Activated naive CD8-positive, alpha-beta T cell treated with anti-CD3 and anti-CD28 coated beads, Interleukin-2, amount 50 U/mL, for 16 hours (primary cell): ENCODE data around the gene DAD1.
"Not testable (repeated sequence)": the region's sequence is repeated elsewhere in the genome, so short reads cannot be mapped to it uniquely, and the experiment has no call there.

Experiments used
- DNase-seq: peaks from one replicate; pipeline ENCODE4 v3.0.0-alpha.2; 2020; ENCODE audit warnings: low read depth, low spot score

DAD1 gene

DNA sequence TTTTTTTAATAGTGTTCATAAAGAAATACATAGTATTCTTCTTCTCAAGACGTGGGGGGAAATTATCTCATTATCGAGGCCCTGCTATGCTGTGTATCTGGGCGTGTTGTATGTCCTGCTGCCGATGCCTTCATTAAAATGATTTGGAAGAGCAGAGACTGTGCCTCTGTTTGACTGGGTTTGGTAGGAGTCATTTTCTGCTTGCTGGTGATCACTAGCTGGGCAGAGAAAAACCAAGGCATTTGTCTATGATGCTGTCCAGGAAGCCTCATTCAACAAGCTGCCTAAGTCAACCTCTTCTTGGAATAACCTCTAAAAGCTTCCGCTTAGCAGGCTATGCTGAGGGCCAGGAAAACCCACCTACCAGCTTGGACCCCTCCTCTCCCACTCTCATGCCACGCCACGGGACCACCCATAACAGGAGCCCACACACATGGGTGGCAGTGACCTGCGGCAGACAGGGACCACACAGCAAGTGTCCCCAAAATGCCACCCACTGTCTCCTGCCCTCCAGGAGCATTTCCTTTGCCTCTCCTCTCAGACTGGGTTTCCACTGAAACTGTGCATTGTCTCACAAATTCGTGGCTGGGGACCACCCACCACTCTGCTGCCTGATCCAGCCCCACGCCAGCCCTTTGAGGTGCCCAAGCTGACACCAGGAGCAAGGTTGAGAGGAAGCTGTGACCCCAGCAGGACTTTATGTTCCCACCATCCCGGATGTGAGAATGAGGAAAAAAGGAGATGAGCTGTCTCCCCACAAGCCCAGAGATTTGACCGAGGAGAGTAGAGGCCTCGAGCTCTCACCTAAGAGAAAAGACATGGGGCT, 36.8 kb downstream of the DAD1 start:
- DNase-seq: no peak

DNA sequence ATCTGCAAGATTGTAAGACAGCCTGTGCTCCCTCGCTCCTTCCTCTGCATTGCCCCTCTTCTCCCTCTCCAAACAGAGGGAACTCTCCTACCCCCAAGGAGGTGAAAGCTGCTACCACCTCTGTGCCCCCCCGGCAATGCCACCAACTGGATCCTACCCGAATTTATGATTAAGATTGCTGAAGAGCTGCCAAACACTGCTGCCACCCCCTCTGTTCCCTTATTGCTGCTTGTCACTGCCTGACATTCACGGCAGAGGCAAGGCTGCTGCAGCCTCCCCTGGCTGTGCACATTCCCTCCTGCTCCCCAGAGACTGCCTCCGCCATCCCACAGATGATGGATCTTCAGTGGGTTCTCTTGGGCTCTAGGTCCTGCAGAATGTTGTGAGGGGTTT, 37.4 kb downstream of the DAD1 start:
- no peak for DNase-seq

GRCh38 chr14:22549981-22550673, 38.9 kb downstream of the DAD1 start:
- DNase-seq: no peak

DNA sequence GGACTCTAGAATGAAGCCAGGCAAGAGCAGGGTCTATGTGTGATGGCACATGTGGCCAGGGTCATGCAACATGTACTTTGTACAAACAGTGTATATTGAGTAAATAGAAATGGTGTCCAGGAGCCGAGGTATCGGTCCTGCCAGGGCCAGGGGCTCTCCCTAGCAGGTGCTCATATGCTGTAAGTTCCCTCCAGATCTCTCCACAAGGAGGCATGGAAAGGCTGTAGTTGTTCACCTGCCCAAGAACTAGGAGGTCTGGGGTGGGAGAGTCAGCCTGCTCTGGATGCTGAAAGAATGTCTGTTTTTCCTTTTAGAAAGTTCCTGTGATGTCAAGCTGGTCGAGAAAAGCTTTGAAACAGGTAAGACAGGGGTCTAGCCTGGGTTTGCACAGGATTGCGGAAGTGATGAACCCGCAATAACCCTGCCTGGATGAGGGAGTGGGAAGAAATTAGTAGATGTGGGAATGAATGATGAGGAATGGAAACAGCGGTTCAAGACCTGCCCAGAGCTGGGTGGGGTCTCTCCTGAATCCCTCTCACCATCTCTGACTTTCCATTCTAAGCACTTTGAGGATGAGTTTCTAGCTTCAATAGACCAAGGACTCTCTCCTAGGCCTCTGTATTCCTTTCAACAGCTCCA, 39.6 kb downstream of the DAD1 start:
- DNase-seq: no peak

DNA sequence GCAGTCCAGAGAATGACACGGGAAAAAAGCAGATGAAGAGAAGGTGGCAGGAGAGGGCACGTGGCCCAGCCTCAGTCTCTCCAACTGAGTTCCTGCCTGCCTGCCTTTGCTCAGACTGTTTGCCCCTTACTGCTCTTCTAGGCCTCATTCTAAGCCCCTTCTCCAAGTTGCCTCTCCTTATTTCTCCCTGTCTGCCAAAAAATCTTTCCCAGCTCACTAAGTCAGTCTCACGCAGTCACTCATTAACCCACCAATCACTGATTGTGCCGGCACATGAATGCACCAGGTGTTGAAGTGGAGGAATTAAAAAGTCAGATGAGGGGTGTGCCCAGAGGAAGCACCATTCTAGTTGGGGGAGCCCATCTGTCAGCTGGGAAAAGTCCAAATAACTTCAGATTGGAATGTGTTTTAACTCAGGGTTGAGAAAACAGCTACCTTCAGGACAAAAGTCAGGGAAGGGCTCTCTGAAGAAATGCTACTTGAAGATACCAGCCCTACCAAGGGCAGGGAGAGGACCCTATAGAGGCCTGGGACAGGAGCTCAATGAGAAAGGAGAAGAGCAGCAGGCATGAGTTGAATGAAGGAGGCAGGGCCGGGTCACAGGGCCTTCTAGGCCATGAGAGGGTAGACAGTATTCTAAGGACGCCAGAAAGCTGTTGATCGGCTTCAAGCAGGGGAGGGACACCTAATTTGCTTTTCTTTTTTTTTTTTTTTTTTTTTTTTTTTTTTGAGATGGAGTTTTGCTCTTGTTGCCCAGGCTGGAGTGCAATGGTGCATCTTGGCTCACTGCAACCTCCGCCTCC, 40.9 kb downstream of the DAD1 start:
- no peak for DNase-seq

DNA sequence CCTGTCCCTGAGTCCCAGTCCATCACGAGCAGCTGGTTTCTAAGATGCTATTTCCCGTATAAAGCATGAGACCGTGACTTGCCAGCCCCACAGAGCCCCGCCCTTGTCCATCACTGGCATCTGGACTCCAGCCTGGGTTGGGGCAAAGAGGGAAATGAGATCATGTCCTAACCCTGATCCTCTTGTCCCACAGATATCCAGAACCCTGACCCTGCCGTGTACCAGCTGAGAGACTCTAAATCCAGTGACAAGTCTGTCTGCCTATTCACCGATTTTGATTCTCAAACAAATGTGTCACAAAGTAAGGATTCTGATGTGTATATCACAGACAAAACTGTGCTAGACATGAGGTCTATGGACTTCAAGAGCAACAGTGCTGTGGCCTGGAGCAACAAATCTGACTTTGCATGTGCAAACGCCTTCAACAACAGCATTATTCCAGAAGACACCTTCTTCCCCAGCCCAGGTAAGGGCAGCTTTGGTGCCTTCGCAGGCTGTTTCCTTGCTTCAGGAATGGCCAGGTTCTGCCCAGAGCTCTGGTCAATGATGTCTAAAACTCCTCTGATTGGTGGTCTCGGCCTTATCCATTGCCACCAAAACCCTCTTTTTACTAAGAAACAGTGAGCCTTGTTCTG, 41.6 kb downstream of the DAD1 start:
- no peak for DNase-seq

- DNase-seq: no peak
Measured at GRCh38 chr14:22546722-22547071, 42.3 kb downstream of the DAD1 start.

DNA sequence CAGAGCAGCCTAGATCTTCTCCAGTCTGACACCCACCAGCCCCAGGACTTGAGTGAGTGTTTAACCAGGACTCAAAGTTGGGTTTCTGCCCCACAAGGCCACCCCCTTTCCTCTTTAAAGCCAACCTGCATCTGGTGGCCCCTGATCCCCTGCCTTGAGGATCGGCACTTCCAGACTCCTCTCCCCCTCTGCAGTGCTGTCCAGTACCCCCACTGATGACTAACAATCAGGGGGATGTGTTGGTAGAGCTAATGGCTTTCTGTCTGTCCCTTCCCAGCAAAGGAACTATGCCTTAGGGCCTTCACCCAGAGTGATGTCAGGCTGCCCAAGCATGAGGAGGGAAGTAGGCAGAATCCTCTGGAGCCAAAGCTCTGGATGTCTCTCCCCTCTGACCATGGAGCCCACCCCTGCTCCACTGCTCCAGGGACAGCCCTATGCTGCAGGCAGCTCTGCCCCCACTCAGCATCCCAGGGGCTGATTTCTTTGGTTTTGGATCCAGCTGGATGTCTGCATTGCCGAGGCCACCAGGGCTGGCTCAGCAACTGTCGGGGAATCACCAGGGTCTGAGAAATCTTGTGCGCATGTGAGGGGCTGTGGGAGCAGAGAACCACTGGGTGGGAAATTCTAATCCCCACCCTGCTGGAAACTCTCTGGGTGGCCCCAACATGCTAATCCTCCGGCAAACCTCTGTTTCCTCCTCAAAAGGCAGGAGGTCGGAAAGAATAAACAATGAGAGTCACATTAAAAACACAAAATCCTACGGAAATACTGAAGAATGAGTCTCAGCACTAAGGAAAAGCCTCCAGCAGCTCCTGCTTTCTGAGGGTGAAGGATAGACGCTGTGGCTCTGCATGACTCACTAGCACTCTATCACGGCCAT, 42.9 kb downstream of the DAD1 start:
- DNase-seq: no peak

- DNase-seq: no peak
Measured at GRCh38 chr14:22544881-22545420, 44.1 kb downstream of the DAD1 start.

DNA sequence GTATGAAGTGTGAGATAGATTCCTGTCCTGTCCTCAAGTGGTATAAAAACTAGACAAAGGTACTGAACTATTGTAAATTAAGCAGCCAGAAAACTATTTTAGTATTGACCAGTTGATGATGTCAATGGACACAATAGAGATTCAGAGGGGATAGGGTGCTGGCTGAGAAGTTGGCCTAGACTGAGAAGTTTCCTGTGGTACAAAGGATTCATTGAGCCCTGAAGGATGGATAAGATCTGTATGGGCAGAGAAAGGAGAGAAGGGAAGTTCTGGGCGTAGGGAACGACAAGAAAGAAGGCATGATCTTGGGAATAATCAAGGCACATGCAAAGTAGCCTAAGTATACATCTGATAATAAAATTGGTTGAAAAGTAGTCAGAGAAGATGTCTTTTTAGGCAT, 44.6 kb downstream of the DAD1 start:
- no peak for DNase-seq

DNA sequence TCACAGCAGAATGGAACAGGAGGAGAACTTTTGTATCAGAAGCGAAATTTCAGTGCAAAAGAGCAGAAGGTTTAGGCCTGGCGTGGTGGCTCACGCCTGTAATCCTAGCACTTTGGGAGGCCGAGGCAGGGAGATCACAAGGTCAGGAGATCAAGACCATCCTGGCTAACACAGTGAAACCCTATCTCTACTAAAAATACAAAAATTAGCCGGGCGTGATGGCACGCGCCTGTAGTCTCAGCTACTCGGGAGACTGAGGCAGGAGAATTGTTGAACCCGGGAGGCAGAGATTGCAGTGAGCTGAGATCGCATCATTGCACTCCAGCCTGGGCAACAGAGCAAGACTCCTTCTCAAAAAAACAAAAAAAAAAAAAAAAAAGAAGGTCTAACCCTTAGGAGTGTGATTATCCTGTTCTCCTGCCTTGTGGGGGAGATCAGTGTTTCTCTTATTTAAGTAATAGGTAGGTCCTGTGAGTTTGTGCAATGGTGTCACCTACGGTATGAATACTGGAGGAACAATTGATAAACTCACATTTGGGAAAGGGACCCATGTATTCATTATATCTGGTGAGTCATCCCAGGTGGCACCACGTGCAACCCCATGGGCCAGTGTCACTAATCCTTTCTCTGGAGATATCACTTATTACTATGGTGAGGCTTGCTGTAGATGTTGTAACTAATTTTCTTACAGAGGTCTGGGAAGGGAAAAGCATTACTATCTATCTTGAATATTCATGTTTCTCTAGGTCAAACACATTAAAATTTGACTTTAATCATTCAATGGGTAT, 45.3 kb downstream of the DAD1 start:
- DNase-seq: not testable (repeated sequence)

DNA sequence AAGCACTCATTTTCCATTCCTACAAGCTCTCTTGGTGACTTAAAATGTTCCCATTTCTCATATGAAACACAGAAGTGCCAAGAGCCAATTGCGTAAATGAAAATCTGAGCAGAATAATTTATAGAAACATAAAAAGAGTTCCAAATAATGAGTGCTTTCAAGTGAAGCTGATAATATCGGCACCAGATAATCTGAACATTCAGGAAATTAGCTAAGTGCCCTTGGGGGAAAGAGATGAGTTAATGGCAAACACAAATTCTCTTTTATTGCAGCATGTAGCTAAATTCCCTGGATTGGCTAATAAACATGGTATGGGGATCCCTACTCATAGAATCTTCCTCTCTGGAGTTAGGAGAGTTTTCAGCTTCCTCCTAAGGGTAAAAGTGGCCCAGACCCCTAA, 46.7 kb downstream of the DAD1 start:
- DNase-seq: no peak

GRCh38 chr14:22541721-22542120, 47.3 kb downstream of the DAD1 start:
- DNase-seq: no peak

DNA sequence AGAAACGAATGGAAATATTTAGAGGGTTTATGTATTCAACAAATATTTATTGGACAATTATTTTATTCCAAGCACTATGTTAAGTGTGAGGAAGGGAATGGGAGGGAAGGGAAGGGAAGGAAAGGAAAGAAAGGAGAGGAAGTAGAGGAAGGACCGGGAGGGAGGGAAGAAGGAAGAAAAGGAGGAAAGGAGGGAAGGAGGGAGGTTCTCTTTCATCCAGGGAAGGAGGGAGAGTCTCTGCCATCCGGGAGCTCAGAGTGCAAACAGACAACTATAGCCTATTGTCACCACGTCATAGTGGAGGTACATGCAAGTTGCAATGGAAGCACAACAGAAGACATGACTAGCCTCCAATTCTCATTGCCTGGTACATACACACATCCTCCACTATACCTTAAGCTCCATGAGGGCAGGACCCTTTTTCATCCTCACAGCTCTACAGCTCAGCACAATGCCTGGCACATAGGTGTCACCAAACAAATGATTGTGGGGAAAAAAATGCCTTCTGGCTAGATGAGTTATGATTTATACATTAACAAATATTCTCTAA, 48.1 kb downstream of the DAD1 start:
- no peak for DNase-seq

DNA sequence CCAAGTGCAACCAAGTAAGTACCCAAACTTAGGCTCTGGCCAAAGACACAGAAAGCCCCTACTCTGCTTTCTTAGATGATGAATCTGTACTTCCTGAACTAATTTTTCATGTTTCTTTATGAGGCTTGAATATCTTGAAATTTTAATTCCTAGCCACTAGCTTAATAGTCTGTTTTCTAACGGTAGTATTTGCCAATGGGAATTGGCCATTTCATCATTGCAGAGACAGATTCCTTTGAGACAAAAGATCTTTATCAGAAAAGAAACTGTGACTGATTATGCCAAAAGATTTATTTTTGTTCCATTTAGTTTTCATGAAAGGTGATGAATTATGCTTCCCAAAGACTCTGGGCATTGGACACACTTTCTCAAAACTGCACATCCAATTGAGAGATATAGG, 48.7 kb downstream of the DAD1 start:
- no peak for DNase-seq

DNA sequence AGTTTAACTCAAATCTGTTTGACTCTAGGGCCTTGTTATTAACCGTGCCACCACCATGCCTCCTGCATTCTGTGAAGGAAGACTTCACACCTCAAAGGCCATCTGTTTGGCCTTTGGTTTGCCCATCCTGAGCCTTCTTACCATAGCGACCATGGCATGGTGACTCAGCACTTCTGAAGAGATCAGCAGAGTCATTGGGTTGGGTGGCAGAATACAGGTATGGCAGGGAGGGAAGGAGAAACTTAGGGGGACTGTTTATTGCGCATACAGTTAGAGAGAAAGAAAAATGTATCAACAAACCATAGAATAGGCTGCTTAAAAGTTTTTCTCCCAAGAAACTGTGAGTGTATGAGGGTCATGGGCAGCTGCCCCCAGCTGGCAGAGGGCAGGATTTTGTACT, 49.2 kb downstream of the DAD1 start:
- DNase-seq: no peak

GRCh38 chr14:22538671-22539228, 50.3 kb downstream of the DAD1 start:
- no peak for DNase-seq

DNA sequence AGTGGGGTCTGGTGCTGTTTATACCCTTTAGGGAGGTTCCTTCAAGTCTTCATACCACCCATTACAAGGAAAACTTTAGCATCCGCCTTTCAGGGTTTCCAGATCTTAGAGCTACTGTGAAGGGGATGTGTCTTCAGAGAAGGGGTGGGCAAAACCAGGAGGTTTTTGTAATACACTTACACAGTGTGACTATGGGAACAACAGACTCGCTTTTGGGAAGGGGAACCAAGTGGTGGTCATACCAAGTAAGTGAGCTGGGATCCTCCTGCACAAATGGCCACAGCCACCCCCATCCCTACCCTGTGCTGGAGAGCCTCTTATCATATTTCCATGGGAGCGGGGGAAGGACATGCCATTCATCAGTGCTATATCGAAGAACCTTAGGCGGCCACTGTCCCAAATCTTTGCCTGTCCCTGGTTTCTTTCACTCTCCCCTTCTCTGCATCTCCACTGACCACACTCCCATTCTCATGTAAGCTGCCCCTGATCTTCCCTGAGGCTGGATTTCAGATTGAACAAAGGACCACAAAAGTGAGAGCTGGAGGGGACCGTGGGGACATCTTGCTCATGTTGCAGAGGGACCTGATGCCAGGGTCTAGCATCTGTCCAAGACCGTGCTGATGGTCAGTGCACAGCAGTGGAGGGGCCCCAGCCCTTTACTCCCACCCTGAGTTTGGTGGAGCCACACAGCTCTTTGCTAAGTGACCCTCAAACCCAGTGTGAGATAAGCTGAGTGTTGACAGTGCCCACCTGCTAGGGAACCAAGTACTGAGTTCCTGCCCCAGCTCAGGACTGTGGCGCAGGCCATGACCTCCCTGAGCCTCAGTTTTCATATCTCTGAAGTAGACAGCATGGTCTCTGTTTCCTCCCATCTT, 51.4 kb downstream of the DAD1 start:
- DNase-seq: no peak
